Heart left ventricle (tissue), 16 donors: ENCODE data around the gene ACVRL1. TPM values are rescaled to one million over a fixed set of nuclear protein-coding genes. Genes with fewer than 3 reads are reported as not detected.

Source experiments
- ATAC-seq, 4 donors: fragments of 200-7000 bp; cut with Tn5 transposase; one replicate each; pipeline ENCODE4 v1.9.1; 2020 to 2022; ENCODE audit warnings: moderate library complexity in 4 of 4, mild to moderate bottlenecking in 3 of 4, moderate number of reproducible peaks in 1 of 4
- DNase-seq, 5 donors: peaks; one replicate each; pipeline ENCODE4 v3.0.0-alpha.2; 2020
- H3K27ac ChIP-seq, 12 donors: fragments of 200-600 bp; sonication (generic) in 4 of 12; one replicate each; pipeline versions ENCODE4 v1.5.0 to v1.8.0; 2016 to 2022; ENCODE audit warnings: mild to moderate bottlenecking in 2 of 12
- H3K27me3 ChIP-seq, 9 donors: fragments of 200-600 bp; sonication (generic) in 2 of 9; one replicate each; pipeline versions ENCODE4 v1.5.1 to v1.8.0; 2016 to 2022; ENCODE audit warnings: mild to moderate bottlenecking in 3 of 9
- H3K36me3 ChIP-seq, 9 donors: fragments of 200-600 bp; sonication (generic) in 2 of 9; one replicate each; pipeline versions ENCODE4 v1.5.0 to v1.8.0; 2018 to 2022; ENCODE audit warnings: mild to moderate bottlenecking in 2 of 9
- H3K4me1 ChIP-seq, 12 donors: fragments of 200-600 bp; sonication (generic) in 4 of 12; one replicate each; pipeline versions ENCODE4 v1.5.0 to v1.8.0; 2016 to 2022; ENCODE audit warnings: mild to moderate bottlenecking in 3 of 12
- H3K4me3 ChIP-seq, 12 donors: fragments of 200-600 bp; sonication (generic) in 4 of 12; one replicate each; pipeline versions ENCODE4 v1.5.0 to v1.8.0; 2017 to 2022; ENCODE audit warnings: mild to moderate bottlenecking in 9 of 12, moderate library complexity in 4 of 12
- H3K9me3 ChIP-seq, 12 donors: fragments of 200-600 bp; sonication (generic) in 4 of 12; one replicate each; pipeline versions ENCODE4 v1.5.0 to v1.8.0; 2016 to 2022; ENCODE audit warnings: mild to moderate bottlenecking in 1 of 12
- CTCF ChIP-seq, 12 donors: fragments of 200-600 bp; sonication (generic) in 4 of 12; IDR thresholded peaks; one replicate each; pipeline versions ENCODE4 v1.5.0 to v1.8.0; 2018 to 2022; ENCODE audit warnings: antibody characterized with exemption in 12 of 12, mild to moderate bottlenecking in 5 of 12
- POLR2A ChIP-seq, 2 donors: fragments of 450-650 bp; IDR thresholded peaks; one replicate each; pipeline ENCODE4 v1.6.1; 2017; ENCODE audit warnings: antibody characterized with exemption in 2 of 2, mild to moderate bottlenecking in 2 of 2, moderate library complexity in 2 of 2
- WGBS, 4 donors: extraction: QIAGEN DNeasy Blood & Tissue Kit in 2 of 4; methylation state at CpG; one replicate each; pipeline versions ENCODE4 v1.1.5 to v1.1.7; 2013 to 2018; 5-methylcytosine and 5-hydroxymethylcytosine counted together
- intact Hi-C, 10 donors: fragments of 100-400 bp; cut with DNase I; formaldehyde crosslinking; loops; one replicate each; pipeline versions ENCODE4 v1.11.1 to v1.14.2; 2022
- polyA plus RNA-seq, 2 donors: library from polyadenylated mRNA; stranded (reverse); fragments of 200-250 nt; gene quantifications; one replicate each; pipeline ENCODE4 v1.2.3, GENCODE V29; 2013
- total RNA-seq, 9 donors: library from RNA; depleted of rRNA in 2 of 9; stranded (reverse); fragments of >200 nt in 2 of 9; fragmentation: NEBNext Ultra II Directional in 3 of 9; extraction: Animal tissue kit (Norgen Biotek cat#: 25700) in 3 of 9; gene quantifications; one replicate each; pipeline versions ENCODE4 v1.1.0 to v1.2.4, GENCODE V29; 2016 to 2023
- donor health status: ischemic (EF 13 %, LVEDD 7.1; RV severe dilation, severe dysfunction).
- donor health status: healthy with polysubstance abuse.
- donor health status: DM: no; HTN: yes; CAD: no.
- donor health status: DM: no; HTN: no; CAD: no.
- donor health status: ischemic (EF 25% LVEDD 6.9; RV normal size, moderate dysfunction).
- donor health status: ischemic (EF 25% LVEDD 5.7; RV mildly dilated, moderate dysfunction).
- donor health status: healthy.
- donor health status: DM: yes; HTN: yes; CAD: no.
- donor health status: ischemic (EF 35%, LVEDD 5.7; RV mildly dilated, moderate dysfunction).
- donor health status: nonischemic (EF 11% LVEDD 7.7; RV severe dilation, severe dysfunction).
- donor health status: DM: yes; HTN: yes; CAD: no.
- donor health status: PGD.
- donor health status: ischemic (EF 29% LVEDD 5.4; RV normal size, mild dysfunction).
- donor health status: nonischemic (EF 23%, LVEDD 6.1; RV moderate dilation, normal function).

Gene ACVRL1
- total and polyA plus RNA-seq, 11 donors = 20.5 to 116 (median 33.4) TPM

- TF ChIP-seq CTCF (IDR thresholded peaks at IDR 0.05) = no peak
- TF ChIP-seq POLR2A (IDR thresholded peaks at IDR 0.05) = peak in 1 of 2 donors; percentile 52
- H3K27me3 ChIP-seq = no peaks in the 10 kb centered on the region
- ATAC-seq (peak; percentile 91 to 97 (median 95)), DNase-seq (peak; percentile 68 to 87 (median 85))
- peaks cover 3 to 25% (median 12%) of the 10 kb centered on the region in 12 donors for H3K4me1 ChIP-seq
- peak overlapping the region in 11 of 12 donors; percentile 53 to 80 (median 71) for H3K27ac ChIP-seq
- intact Hi-C loops = no loop called here
- no peaks in the 10 kb centered on the region for H3K36me3 ChIP-seq
- peak overlapping the region in 2 of 12 donors; percentile 16 to 30 for H3K4me3 ChIP-seq
- H3K9me3 ChIP-seq = no peaks in the 10 kb centered on the region
- 52 to 57% (median 54%) methylated on average over 10 of the region's 10 CpGs for WGBS, 4 donors
Observed at GRCh38 chr12:51886021-51886710, 21.1 kb upstream of the ACVRL1 start.

GRCh38 chr12:51887476-51888315 lies 19.6 kb upstream of the ACVRL1 start, which contains the start of gene ANKRD33:
Gene ANKRD33, plus strand, starts transcription at chr12:51888103. Its CDS starts 84 bp downstream, at chr12:51888187.
- Histone ChIP-seq H3K27ac (peak within 1 kb of the TSS in 2 of 12 donors; percentile 72 to 77), H3K27me3 (no peaks in the 10 kb centered on the region), H3K4me1 (peaks cover 3 to 25% (median 12%) of the 10 kb centered on the region in 12 donors), H3K9me3 (no peaks in the 10 kb centered on the region), H3K36me3 (no peaks in the 10 kb centered on the region), H3K4me3 (no peak within 1 kb of the TSS)
- TF ChIP-seq CTCF (IDR thresholded peaks at IDR 0.05) = no peak
- no peak for TF ChIP-seq POLR2A (IDR thresholded peaks at IDR 0.05)
- intact Hi-C loops = no loop called here
- DNase-seq (peak in 3 of 5 donors; percentile 13 to 70 (median 38)), ATAC-seq (no peak)
- WGBS, 4 donors = 51 to 73% (median 62%) methylated on average over 24 to 41 of the region's 41 CpGs

GRCh38 chr12:51888316-51889215 lies 18.7 kb upstream of the ACVRL1 start:
- 76 to 81% (median 76%) methylated on average over 7 to 15 of the region's 15 CpGs for WGBS, 4 donors
- no peaks in the 10 kb centered on the region for H3K9me3 ChIP-seq
- H3K27ac ChIP-seq = no peak overlapping the region
- intact Hi-C loops = no loop called here
- no peak overlapping the region for H3K4me3 ChIP-seq
- no peak for ATAC-seq
- no peaks in the 10 kb centered on the region for H3K36me3 ChIP-seq
- DNase-seq = peak in 2 of 5 donors; percentile 25 to 28
- H3K4me1 ChIP-seq = peaks cover 3 to 25% (median 12%) of the 10 kb centered on the region in 12 donors
- H3K27me3 ChIP-seq = no peaks in the 10 kb centered on the region
- no peak for TF ChIP-seq CTCF (IDR thresholded peaks at IDR 0.05)
- TF ChIP-seq POLR2A (IDR thresholded peaks at IDR 0.05) = no peak
